ENCODE measurements around the gene RNF186.

DNA sequence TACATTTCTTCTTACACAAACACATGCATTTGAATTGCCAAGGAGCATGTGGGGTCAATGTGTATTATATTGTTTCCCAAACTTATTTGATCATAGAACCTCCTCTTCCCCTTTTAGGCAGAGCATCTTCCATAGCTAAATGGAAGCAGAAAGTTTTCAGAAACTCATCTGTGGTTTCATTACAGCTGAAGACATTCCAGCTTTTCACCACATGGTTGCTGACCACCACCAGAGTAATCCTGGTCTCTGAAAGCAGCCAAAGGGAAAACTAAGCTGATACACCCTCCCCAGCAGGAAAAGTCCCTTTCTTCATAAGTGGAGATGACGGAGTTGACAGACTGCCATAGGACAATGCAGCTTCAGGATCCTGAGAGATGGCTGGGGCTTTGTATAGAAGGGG is 37.0 kb upstream of the RNF186 start:
- TF ChIP-seq ZNF160 (CRISPR knock-in tag; IDR thresholded peaks at IDR 0.05) = no peak
- TF ChIP-seq ARNTL (CRISPR knock-in tag; IDR thresholded peaks at IDR 0.05) = no peak
- TF ChIP-seq EZH2 (conservative IDR thresholded peaks at IDR 0.05; ENCODE audit: low read depth, low read length) = no peak
- TF ChIP-seq, protein P1, sequence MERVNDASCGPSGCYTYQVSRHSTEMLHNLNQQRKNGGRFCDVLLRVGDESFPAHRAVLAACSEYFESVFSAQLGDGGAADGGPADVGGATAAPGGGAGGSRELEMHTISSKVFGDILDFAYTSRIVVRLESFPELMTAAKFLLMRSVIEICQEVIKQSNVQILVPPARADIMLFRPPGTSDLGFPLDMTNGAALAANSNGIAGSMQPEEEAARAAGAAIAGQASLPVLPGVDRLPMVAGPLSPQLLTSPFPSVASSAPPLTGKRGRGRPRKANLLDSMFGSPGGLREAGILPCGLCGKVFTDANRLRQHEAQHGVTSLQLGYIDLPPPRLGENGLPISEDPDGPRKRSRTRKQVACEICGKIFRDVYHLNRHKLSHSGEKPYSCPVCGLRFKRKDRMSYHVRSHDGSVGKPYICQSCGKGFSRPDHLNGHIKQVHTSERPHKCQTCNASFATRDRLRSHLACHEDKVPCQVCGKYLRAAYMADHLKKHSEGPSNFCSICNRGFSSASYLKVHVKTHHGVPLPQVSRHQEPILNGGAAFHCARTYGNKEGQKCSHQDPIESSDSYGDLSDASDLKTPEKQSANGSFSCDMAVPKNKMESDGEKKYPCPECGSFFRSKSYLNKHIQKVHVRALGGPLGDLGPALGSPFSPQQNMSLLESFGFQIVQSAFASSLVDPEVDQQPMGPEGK (CRISPR knock-in tag; IDR thresholded peaks at IDR 0.05) = no peak
- TF ChIP-seq ZNF142 (CRISPR knock-in tag; IDR thresholded peaks at IDR 0.05) = no peak

Measured in HepG2 (cell line).